NCI-H1092 (cell line): ENCODE results near the gene CWC27.

Experiments used
- DNase-seq: peaks from one replicate; lab custom pipeline; 2025; lab: John Stamatoyannopoulos, UW

Gene CWC27

DNA sequence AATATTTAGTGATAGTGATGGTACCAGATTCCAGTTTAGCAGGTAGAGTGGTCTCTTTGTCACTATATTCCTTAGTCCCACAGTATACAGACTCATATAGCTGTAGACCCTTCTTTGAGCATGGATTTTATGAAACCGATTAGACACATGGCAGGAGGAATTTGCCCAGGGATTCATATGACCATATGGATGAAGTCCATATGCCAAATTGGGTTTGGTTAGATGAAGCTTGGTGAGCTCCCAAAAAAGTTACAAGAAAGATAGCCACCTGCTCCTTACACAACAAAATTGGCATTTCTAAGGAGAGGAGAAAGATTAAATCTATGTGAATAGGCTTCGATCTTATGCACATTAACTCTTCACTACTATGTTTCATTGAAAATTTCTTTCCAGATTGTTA, 211.4 kb downstream of the CWC27 start:
- no peak for DNase-seq

DNA sequence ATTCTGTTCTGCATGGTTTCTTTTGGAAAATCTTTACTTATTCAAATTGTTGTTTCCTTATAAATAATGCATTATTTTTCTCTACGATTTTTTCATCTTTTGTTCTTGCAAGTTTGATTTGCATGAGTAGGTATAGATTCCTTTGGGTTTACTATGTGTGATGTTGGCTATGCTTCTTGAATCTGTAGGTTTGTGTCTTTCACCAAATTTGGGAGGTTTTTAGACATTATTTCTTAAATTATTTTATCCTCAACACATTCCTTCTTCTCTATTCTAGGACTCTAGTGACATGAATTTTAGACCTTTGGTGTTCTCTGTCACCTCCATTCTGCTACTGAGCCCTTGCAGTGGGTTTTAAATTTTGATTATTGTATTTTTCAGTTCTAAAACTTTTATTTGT, 219.0 kb downstream of the CWC27 start:
- DNase-seq, result no peak

DNA sequence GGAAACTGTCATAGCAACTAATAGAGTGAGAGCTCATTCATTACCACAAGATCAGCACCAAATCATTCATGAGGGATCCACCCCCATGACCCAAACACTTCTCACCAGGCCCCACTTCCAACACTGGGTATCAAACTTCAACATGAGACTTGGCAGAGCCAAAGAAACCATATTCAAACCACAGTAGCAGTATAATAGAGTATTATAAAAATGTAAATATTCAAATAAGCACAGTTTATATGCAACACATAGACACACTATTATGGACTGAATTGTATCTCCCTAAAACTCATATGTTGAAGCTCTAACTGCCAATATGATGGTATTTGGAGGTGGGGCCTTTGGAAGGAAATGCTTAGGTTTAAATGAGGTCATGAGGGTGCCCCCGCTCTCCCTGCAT, 240.5 kb downstream of the CWC27 start:
- no peak for DNase-seq

DNA sequence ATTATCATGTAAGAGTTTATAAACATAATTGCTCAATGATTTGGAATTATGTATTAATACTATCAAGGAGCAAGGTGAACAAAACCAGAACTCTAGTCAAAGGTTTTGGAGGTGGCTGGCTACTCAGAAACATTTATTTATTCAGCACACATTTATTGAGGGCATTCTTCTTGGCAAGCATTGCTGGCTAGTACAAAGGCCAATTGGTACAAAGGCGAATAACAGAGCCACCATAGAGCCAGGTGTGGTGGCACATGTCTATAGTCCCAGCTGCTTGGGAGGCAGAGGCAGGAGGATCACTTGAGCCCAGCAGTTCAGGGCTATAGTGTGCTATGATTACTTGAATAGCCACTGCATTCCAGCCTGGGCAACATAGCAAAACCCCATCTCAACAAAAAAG, 242.1 kb downstream of the CWC27 start:
- DNase-seq, result no peak

DNA sequence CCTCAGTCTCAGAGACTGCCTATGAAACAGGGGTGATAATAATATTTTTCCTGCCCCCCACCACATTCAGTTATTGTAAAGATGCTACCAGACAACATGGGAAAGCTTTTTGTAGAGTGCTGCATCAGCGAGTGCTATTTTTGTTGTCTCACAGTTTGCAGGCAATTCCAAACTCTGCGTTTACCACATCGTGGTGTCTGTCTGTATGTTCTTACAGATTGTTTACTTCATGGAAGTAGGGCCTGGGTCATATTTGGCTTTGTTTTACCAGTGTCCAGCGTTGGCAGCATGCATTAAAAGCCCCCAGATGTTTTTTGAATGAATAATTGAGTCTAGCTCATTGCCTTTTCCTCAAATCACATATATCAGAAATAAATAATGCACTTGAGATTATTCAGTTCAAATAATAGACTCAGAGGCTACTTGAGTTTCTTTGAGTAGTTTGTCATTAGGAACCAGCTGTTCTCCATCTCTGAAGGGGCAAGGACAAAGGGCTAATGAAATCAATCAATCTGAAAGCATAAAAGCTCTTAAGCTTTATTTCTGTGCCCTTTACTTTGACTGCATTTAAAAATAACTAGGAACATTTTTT, 243.7 kb downstream of the CWC27 start:
- no peak for DNase-seq

DNA sequence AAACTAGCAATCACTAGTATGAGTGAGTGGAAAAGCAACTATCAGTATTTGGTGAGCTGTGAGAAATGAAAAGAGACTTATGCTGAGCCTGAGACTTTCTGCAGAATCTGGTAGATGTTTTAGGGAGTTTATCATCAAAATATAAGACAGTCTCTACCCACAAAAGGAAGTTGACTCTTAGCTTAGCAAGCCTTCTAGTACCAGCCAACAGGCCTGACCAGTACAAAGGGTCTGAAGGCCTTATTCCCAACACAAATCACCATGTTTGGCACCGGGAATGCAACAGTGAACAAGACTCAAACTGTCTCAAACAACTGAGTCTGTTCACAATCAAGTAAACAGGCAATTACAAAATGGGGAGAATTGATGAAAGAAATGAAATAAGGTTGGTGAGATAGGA, 244.4 kb downstream of the CWC27 start:
- DNase-seq, result no peak

DNA sequence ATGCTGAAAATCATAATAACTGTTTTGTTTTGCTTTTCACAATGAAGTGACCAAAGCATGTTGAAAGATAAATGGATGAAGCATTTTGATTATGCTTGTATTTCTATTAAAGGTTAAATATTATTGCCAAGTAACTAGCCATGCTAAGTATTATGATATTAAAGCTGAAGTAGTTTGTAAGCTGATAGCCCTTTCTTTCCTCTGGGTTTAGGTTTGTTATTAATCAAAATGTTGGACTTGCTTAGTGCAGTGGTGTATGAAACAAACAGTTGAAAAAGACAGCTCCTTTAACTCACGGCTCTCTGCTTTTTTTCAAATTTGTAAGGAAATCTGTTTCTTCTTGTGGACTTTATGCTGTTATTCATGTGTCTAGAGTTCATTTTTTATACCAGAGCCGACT, 246.0 kb downstream of the CWC27 start:
- no peak for DNase-seq

DNA sequence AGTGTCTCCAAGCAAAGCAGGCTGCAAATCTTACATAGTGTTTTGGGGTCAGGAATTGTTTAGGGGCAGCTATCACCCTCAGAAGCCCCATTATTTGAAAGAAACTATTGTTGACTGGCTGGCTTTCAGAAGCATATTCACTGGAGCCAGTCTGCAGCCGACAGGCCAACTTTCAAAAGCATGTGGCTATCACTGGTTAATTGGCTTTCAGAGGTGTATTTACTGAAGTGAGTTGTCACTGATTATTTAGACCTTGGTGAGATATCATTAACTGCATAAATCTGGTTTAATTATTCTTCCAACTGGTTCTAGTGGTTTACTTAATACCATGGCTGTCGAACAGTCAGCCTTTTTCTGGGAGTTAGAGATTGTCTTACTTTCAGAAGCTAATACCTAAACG, 247.0 kb downstream of the CWC27 start:
- no peak for DNase-seq

DNA sequence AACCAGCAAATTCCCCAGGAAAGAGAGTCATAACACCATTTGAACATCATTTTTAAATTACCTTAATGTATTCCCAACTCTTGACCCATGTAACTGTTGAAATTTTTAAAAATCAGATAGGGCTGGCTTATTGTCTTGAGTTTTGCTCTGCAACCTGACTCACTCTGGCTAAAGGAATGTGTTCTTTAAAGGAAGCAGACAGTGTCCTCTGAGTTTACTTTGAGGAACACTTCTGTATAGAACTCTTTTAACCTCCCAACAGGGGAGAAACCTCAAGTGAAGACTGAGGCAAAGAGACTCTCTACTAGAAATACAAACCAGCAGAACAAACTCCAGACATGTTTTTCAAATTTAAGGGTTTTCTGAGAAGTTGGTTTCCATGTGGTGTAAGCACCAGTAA, 248.9 kb downstream of the CWC27 start:
- DNase-seq, result no peak

DNA sequence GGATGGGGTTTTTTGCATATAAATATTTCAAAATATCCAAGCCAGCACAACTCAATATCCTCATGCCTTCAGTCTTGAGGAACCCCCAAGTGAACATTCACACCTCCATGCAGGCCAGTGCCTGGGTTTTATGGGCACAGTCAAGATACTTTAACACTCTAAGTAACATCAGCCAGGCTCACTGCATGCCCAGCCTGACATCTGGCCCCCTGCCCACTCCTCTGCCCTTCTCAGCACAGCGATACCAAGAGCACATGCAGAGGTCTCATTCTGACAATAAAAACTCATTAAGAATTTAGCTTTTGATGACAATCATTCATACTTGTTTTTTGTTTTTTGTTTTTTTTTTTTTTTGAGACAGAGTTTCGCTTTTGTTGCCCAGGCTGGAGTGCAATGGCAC, 250.0 kb downstream of the CWC27 start:
- DNase-seq, result no peak

DNA sequence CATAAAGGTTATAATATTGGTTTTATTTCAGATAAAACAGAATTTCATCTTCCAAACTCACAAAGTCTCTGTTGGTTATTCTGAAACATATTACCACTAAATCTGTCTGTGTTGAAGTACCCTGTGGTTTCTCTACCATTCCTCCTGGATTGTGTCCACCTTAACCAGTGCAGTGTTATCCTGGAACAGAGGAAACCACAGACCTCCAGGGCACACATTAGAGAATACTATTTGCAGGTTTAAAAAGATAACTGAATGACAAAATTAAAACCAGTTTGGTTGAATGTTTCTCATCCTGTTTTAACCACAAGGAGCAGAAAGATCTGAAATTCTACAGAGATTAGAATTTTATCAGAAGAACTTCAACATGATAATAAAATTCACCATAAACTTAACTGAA, 251.8 kb downstream of the CWC27 start:
- DNase-seq, result no peak

DNA sequence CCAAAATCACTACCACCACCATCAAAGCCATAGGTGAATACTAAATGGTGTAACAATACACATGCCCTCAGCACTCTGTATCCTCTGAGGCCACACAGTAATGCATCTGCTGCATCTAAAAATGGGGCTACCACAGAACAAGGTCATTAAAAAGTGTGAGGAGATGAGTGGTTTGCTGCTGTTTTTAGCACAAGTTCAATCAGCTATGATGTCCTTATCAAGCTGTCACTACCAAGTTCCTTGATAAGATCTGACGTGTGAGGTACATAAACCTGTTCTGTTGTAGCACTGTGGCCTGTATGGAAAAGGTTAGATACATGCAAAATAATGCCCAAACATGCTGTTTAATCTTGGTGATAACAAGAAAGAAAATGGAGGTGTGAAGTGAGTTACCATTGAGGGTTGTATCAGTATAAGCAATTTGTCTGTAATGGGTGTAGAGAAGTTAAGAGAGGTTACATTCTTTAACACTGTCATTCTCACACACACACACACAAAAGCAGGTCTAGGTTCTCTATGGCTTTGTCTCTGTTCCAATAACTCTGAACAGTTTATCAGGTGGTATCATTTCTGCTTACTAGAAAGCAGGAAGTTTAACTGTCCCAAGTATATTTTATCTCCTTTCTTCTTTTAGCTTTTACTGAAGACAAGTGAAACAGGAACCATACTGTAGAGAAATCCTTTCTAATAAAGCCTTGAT, 252.9 kb downstream of the CWC27 start:
- DNase-seq, result no peak

DNA sequence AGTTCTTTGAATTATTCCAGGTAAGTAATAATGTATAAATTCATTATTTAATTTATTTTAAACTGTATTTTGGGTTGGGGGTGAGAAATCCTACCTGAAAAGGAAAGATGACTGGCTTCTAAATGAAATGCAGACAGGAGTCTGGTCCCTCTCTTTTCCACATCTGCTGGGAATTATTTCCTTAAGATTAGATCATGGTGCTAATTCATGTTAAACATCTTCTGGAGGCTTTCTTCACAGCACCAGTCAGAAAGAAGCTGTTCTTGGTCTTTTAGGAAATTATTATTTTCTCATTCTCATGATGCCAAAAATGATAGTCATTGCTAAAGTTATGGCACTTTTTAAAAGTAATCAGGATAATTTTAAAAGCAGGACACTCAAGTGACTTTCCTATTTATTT, 254.2 kb downstream of the CWC27 start:
- no peak for DNase-seq

DNA sequence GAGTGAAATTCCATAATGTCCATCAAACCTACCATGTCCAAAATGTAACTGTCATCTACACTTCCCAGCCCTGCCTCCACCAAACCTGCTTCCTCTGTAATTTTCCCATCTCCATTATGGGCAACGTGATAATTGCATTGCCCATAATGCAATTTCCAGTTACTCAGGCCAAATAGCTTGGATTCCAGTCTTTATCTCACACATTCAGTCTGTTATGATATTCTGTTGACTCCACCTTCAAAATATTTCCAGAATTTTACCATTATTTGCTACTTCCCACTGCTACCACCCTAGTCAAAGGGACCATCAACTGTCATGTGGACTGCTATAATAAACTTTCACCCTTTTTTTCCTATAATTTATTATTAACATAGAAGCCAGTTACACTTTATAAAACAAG, 256.0 kb downstream of the CWC27 start:
- no peak for DNase-seq

DNA sequence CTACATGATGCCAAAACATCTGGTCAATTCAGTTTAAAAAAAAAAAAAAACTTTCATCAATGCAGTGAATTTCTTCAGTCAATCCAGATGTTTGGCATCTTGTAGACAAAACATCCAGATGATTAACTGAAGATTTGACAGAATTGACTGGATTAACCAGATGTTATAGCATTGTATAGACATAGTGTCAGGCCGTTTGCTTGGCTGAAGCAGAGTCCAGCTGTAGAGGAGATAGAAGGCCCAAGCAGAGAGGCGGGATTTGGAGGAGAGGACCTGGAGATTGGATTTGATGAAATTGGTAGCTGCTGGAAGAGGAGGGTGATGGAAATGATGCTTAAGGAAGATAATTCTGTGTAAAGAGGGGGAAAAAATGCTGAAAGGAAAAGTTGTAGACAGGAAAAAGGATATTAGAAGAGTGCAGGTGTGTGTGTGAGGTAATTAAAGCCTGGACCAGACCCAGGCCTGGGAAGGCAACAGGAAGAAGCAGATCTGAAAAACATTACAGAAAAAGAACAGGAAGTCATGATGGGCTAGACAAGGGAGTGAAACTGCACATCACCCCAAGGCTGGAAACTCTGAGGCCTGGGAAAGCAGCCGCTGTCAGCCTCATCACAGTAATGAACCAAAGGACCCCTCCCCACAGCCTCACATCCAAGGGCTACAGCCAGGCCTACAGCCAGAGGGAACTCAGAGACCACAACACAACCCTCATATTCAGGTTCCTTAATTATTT, 258.3 kb downstream of the CWC27 start:
- no peak for DNase-seq

DNA sequence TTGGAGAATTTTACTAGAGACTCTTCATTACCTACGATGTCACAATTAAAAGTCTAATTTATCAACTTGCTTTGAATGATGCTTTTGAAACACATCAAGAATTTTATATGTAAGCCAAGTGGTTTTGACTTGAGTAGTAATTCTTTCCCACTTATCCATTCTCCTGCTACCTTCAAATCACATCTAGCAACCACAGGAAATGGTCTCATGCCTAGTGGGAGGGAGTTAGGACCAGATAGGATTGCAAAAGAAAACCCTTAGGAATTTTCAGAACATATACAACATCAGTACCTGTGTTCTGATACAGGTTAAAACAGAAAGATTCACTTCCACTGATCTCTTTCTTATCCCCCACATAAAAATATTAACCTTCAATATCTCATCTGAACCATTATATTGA, 260.4 kb downstream of the CWC27 start:
- no peak for DNase-seq

DNA sequence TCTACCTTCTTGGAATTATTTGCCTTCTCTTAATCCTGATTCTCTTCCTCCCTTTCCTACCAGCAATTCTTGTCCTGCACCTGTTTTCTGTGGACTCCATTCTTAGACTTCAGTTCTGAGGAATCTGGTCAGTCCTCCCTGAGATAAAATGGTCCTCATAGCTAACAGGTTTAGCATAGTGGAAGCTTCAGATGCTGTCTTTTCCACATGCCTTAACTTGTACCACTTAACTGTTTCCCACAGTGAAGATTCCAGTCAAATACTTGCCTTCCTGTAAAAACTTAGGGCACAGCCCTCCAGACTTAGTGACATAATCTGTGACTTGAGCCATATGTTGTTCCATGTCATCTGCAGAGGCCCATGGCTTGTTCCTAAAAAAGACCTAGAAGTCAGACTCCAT, 261.3 kb downstream of the CWC27 start:
- no peak for DNase-seq

DNA sequence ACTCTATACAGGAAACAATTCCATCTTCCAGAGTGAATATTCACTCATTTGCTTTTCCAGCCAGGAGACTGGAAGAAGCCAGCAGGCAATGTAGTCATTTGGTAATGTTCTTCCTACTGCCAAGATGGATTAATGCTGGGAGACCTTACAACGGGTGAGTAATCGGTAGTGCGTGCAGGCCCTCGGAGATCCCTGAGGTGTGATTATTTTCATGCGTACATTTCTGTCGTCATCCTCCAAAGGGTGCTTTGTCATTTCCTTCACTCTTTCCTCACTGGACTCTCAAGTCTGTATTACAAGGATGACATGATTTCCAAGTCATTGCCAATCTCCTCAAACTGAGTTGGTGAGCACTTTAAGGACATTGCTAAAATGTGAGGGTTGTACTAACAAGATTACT, 263.5 kb downstream of the CWC27 start:
- DNase-seq, result no peak

DNA sequence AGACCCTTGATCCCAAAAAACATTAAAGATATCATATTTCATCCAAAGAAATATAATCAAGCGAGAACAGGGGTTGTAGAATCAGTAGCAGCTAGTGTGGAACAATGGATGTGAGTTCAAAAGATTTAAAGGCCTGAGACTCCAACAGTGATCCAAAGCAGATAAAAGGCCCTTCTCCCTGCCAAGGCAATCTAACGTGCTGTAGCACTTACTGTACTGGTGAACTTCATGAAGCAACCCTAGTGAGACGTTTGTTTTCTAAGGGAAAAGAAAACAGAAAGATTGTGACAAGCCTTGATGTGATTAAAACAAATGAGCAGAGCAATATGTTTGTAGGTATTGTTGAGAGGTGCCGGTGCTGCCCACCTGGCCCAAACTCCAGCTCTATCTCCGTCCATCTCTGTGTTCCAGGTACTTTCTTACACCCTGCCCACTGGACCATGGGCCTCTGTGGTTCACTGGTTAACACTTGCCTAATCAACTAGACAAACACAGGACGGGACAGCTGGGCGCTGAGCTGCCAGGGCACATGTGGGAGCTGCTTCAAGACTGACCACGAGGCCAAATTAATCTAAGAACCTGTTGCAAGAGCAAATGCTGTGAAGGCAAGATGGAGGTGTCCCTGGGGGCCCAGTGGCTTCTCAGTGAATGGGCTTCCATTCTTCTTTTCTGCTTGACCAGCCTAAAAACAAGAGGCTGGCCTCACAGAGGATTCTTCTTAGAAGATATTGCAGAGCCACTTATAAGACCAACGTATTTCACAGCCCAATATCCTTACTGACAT, 265.5 kb downstream of the CWC27 start:
- no peak for DNase-seq

DNA sequence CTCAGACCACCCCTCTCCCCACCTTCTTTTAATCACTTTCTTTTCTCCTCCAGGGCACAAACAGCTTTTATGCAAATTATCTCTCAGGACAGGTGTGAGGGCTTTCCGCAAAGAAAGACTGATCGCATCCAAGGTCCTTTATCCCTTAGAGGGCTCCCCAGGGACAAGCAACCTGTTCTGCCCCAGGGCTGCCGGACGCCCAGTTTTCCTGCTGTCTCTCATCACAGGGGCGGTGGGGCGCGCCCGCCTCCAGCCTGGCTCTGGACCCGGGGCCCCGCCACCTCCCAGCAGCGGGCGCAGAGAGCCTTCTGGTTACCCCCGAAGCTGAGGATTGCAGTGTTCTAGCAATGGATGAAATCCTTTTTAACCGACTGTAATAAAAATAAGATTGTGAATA, 266.1 kb downstream of the CWC27 start:
- no peak for DNase-seq

DNA sequence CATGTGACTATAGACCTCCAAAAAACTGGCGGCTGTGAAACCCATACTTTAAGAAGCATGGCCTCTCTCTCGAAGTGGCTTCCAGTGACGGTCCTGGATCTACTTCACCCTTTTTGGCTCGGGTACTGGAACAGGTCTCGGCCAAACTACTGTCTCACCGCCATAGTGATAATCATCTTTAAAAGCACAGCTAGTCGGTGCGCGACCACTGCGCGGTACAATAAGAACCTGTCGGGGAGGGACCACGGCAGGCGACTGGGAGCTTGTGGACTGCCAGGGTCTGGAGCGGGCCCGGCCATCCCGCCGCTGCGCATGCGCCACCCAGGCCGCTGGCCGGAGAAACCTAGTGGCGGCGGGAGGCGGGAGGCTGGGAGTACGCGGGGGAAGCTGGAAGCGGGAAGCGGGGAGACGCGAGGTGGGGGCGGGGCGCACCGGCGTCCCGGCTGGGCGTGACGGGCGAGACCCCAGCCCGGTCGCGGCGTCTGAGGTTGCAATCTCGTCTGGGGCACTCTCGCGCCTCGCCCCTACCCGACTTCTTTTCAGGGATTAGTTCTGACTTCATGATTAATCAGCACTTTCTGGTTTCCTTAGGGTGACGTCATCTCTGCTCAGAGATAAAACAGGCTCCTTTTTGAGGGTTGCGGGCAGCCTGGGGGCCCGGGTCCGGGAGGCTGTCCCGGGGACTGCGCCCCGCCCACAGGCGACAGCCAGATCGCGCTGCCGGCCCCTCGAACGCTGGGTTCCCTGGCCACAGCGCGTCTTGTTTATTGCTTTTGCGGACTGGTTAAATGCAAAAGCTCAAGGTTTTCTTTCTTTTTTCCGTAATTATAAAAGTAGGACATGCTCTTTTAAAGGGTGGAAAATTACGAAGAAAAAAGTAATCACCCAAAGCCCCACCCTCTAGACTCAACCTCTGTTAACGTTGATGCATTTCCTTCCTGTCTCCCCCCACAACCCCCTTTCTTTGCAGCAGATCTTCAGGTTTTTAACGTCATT, 266.8 kb downstream of the CWC27 start:
- DNase-seq, result peak; percentile 66
